Large intestine (tissue), 3 donors: ENCODE measurements around the gene DERL3. TPM values are rescaled to one million over a fixed set of nuclear protein-coding genes. Genes with fewer than 3 reads are reported as not detected.

Experiments used
- DNase-seq, 2 donors: peaks; one replicate each; pipeline versions ENCODE4 v3.0.0 to v3.0.0-alpha.2; 2013
- H3K27ac ChIP-seq: one replicate; pipeline ENCODE4 v1.5.1; 2013; ENCODE audit warnings: low read length
- H3K27me3 ChIP-seq: 2 replicates; pipeline ENCODE4 v1.6.1; 2013; ENCODE audit warnings: low read length; ENCODE audit not compliant: control insufficient read depth, insufficient read depth
- H3K36me3 ChIP-seq: 2 replicates; pipeline ENCODE4 v1.6.1; 2013; ENCODE audit warnings: low read length; ENCODE audit not compliant: control insufficient read depth, insufficient read depth
- H3K4me1 ChIP-seq: one replicate; pipeline ENCODE4 v1.6.1; 2013; ENCODE audit warnings: low read length; ENCODE audit not compliant: control insufficient read depth, insufficient read depth
- H3K4me3 ChIP-seq: one replicate; pipeline ENCODE4 v1.5.1; 2013; ENCODE audit warnings: low read length
- H3K9me3 ChIP-seq: one replicate; pipeline ENCODE4 v1.6.1; 2013; ENCODE audit warnings: mild to moderate bottlenecking, low read depth, low read length, moderate library complexity; ENCODE audit not compliant: control insufficient read depth
- WGBS: methylation state at CpG from one replicate; pipeline ENCODE4 v1.1.5; 2013; ENCODE audit warnings: low lambda C conversion rate; ENCODE audit not compliant: insufficient coverage; 5-methylcytosine and 5-hydroxymethylcytosine counted together
- polyA plus RNA-seq: library from polyadenylated mRNA; unstranded; fragments of 120-200 nt; gene quantifications from one replicate; pipeline ENCODE4 v1.2.1, GENCODE V29; 2013

Gene DERL3
- polyA plus RNA-seq, 1 donor, result 4.8 TPM

GRCh38 chr22:23847310-23847920 lies 8.6 kb upstream of the DERL3 start:
- H3K4me1 ChIP-seq, result peaks cover 9% of the 10 kb centered on the region

GRCh38 chr22:23846081-23846469 lies 7.3 kb upstream of the DERL3 start:
- Histone ChIP-seq H3K4me3 (no peak overlapping the region), H3K27ac (no peak overlapping the region), H3K27me3 (peaks cover 8% of the 10 kb centered on the region), H3K36me3 (no peaks in the 10 kb centered on the region), H3K9me3 (no peaks in the 10 kb centered on the region), H3K4me1 (peaks cover 9% of the 10 kb centered on the region)
- WGBS, result no CpG with 5 or more reads among the region's 7 CpGs
- no peak for DNase-seq

More at GRCh38 chr22:23847310-23847920, 8.6 kb upstream of the DERL3 start:
- no peak for DNase-seq
- Histone ChIP-seq H3K27me3 (peaks cover 4% of the 10 kb centered on the region), H3K9me3 (no peaks in the 10 kb centered on the region), H3K27ac (no peak overlapping the region), H3K36me3 (no peaks in the 10 kb centered on the region), H3K4me3 (no peak overlapping the region)
- WGBS, result 80% methylated on average over 2 of the region's 18 CpGs

GRCh38 chr22:23845265-23846080 lies 6.7 kb upstream of the DERL3 start:
- Histone ChIP-seq H3K27me3 (peaks cover 8% of the 10 kb centered on the region), H3K4me1 (peaks cover 9% of the 10 kb centered on the region), H3K4me3 (no peak overlapping the region), H3K9me3 (no peaks in the 10 kb centered on the region), H3K27ac (no peak overlapping the region), H3K36me3 (no peaks in the 10 kb centered on the region)
- DNase-seq, result no peak
- WGBS, result 62% methylated on average over 3 of the region's 9 CpGs

- 68% methylated on average over 4 of the region's 8 CpGs for WGBS
- H3K36me3 ChIP-seq, result no peaks in the 10 kb centered on the region
- H3K27ac ChIP-seq, result peak overlapping the region; percentile 17
- peaks cover 8% of the 10 kb centered on the region for H3K27me3 ChIP-seq
- no peak for DNase-seq
- no peak overlapping the region for H3K4me3 ChIP-seq
- peaks cover 9% of the 10 kb centered on the region for H3K4me1 ChIP-seq
- no peaks in the 10 kb centered on the region for H3K9me3 ChIP-seq
These were observed 6.0 kb upstream of the DERL3 start for GRCh38 chr22:23844739-23845202.

- H3K27me3 ChIP-seq, result peaks cover 10% of the 10 kb centered on the region
These were observed 3.8 kb upstream of the DERL3 start for GRCh38 chr22:23842599-23842998.

GRCh38 chr22:23841736-23842445 lies 3.1 kb upstream of the DERL3 start:
- peaks cover 6% of the 10 kb centered on the region for H3K36me3 ChIP-seq
- no peak overlapping the region for H3K27ac ChIP-seq
- no CpG with 5 or more reads among the region's 20 CpGs for WGBS
- H3K4me1 ChIP-seq, result peaks cover 14% of the 10 kb centered on the region
- peaks cover 10% of the 10 kb centered on the region for H3K27me3 ChIP-seq
- H3K4me3 ChIP-seq, result no peak overlapping the region
- no peak for DNase-seq
- H3K9me3 ChIP-seq, result peaks cover 6% of the 10 kb centered on the region

More at GRCh38 chr22:23842599-23842998, 3.8 kb upstream of the DERL3 start:
- H3K36me3 ChIP-seq, result peaks cover 3% of the 10 kb centered on the region
- WGBS, result 67% methylated on average over 1 of the region's 4 CpGs
- no peak overlapping the region for H3K27ac ChIP-seq
- H3K4me3 ChIP-seq, result no peak overlapping the region
- peaks cover 6% of the 10 kb centered on the region for H3K9me3 ChIP-seq
- H3K4me1 ChIP-seq, result peaks cover 14% of the 10 kb centered on the region
- no peak for DNase-seq

- peaks cover 7% of the 10 kb centered on the region for H3K36me3 ChIP-seq
- peaks cover 10% of the 10 kb centered on the region for H3K27me3 ChIP-seq
- no peak for DNase-seq
- H3K9me3 ChIP-seq, result peaks cover 6% of the 10 kb centered on the region
- peaks cover 14% of the 10 kb centered on the region for H3K4me1 ChIP-seq
- no peak overlapping the region for H3K27ac ChIP-seq
- no peak overlapping the region for H3K4me3 ChIP-seq
- WGBS, result no CpG with 5 or more reads among the region's 5 CpGs
These were observed 2.5 kb upstream of the DERL3 start for GRCh38 chr22:23841292-23841691.

- DNase-seq, result no peak
- Histone ChIP-seq H3K27me3 (peaks cover 10% of the 10 kb centered on the region), H3K9me3 (peaks cover 6% of the 10 kb centered on the region), H3K4me3 (no peak overlapping the region), H3K36me3 (peaks cover 19% of the 10 kb centered on the region), H3K27ac (no peak overlapping the region), H3K4me1 (peaks cover 14% of the 10 kb centered on the region)
- 100% methylated on average over 4 of the region's 7 CpGs for WGBS
These were observed 1.2 kb upstream of the DERL3 start for GRCh38 chr22:23840026-23840425.

GRCh38 chr22:23837911-23838680 lies 710 bp downstream of the DERL3 start:
- Histone ChIP-seq H3K4me3 (peak overlapping the region; percentile 41), H3K27me3 (peaks cover 10% of the 10 kb centered on the region), H3K36me3 (peaks cover 37% of the 10 kb centered on the region), H3K4me1 (peaks cover 14% of the 10 kb centered on the region), H3K27ac (no peak overlapping the region), H3K9me3 (peaks cover 6% of the 10 kb centered on the region)
- no peak for DNase-seq
- WGBS, result 10% methylated on average over 9 of the region's 41 CpGs

GRCh38 chr22:23837496-23837859 lies 1.3 kb downstream of the DERL3 start:
- H3K4me3 ChIP-seq, result no peak overlapping the region
- peaks cover 6% of the 10 kb centered on the region for H3K9me3 ChIP-seq
- peaks cover 42% of the 10 kb centered on the region for H3K36me3 ChIP-seq
- H3K27me3 ChIP-seq, result peaks cover 6% of the 10 kb centered on the region
- no peak for DNase-seq
- no CpG with 5 or more reads among the region's 12 CpGs for WGBS
- peaks cover 14% of the 10 kb centered on the region for H3K4me1 ChIP-seq
- H3K27ac ChIP-seq, result no peak overlapping the region
